HG03342 (cell line): ENCODE data around the gene CP.

Experiments
- ATAC-seq: cut with Tn5 transposase; IDR thresholded peaks from one replicate; pipeline ENCODE4 v1.9.1; 2021; ENCODE audit warnings: mild to moderate bottlenecking, moderate library complexity; ENCODE audit not compliant: unreplicated experiment

CP gene

GRCh38 chr3:149128821-149129220 is 92.8 kb downstream of the CP start:
- ATAC-seq = no peak

- no peak for ATAC-seq
Measured at GRCh38 chr3:149122721-149123578, 98.7 kb downstream of the CP start.
